Loucy (cell line): ENCODE data around the gene TMED9.

Experiments
- H2AFZ ChIP-seq: fragments of 200-600 bp; sonication (generic); 2 replicates; pipeline ENCODE4 v1.6.0; 2016; ENCODE audit warnings: antibody characterized with exemption, mild to moderate bottlenecking, low read length, moderate library complexity
- H3F3A ChIP-seq: fragments of 200-600 bp; 2 replicates; pipeline ENCODE4 v1.6.0; 2016; ENCODE audit warnings: antibody characterized with exemption, low read depth, mild to moderate bottlenecking
- H3K27me3 ChIP-seq: fragments of 200-600 bp; sonication (generic); 2 replicates; pipeline ENCODE4 v1.6.1; 2014; ENCODE audit warnings: low read length, mild to moderate bottlenecking; ENCODE audit not compliant: insufficient read depth, poor library complexity, severe bottlenecking
- H3K36me3 ChIP-seq: fragments of 200-600 bp; sonication (generic); 2 replicates; pipeline ENCODE4 v1.6.1; 2016; ENCODE audit warnings: low read length; ENCODE audit not compliant: insufficient read depth
- H3K4me1 ChIP-seq: fragments of 200-600 bp; sonication (generic); 2 replicates; pipeline ENCODE4 v1.5.1; 2014; ENCODE audit warnings: low read length, mild to moderate bottlenecking; ENCODE audit not compliant: insufficient read depth, poor library complexity, severe bottlenecking
- H3K4me2 ChIP-seq: fragments of 200-600 bp; sonication (generic); 2 replicates; pipeline ENCODE4 v1.6.0; 2014; ENCODE audit warnings: antibody characterized with exemption, low read length, low read depth, mild to moderate bottlenecking; ENCODE audit not compliant: poor library complexity, severe bottlenecking
- H3K4me3 ChIP-seq: fragments of 200-600 bp; sonication (generic); 2 replicates; pipeline ENCODE4 v1.5.1; 2014; ENCODE audit warnings: low read length, mild to moderate bottlenecking, mixed read lengths; ENCODE audit not compliant: poor library complexity, severe bottlenecking
- H3K79me2 ChIP-seq: fragments of 200-600 bp; sonication (generic); 2 replicates; pipeline ENCODE4 v1.6.1; 2014; ENCODE audit warnings: low read length; ENCODE audit not compliant: insufficient read depth
- H3K9ac ChIP-seq: fragments of 200-600 bp; sonication (generic); 2 replicates; pipeline ENCODE4 v1.6.0; 2014; ENCODE audit warnings: mild to moderate bottlenecking, low read depth, low read length, moderate library complexity; ENCODE audit not compliant: poor library complexity, severe bottlenecking
- H3K9me2 ChIP-seq: fragments of 200-600 bp; sonication (generic); replicated peaks from 2 replicates; pipeline ENCODE4 v1.6.1; 2016; ENCODE audit warnings: low read depth, low read length, mixed read lengths
- H3K9me3 ChIP-seq: fragments of 200-600 bp; sonication (generic); 2 replicates; pipeline ENCODE4 v1.6.1; 2014; ENCODE audit warnings: mild to moderate bottlenecking, antibody characterized with exemption, low read length, low read depth; ENCODE audit not compliant: insufficient read depth
- H4K20me1 ChIP-seq: fragments of 200-600 bp; sonication (generic); 2 replicates; pipeline ENCODE4 v1.6.0; 2014; ENCODE audit warnings: antibody characterized with exemption, low read length, mild to moderate bottlenecking; ENCODE audit not compliant: insufficient read depth, poor library complexity, severe bottlenecking
- CTCF ChIP-seq: fragments of 200-600 bp; sonication (generic); conservative IDR thresholded peaks from 2 replicates; pipeline ENCODE4 v1.5.1; 2014; ENCODE audit warnings: mild to moderate bottlenecking, antibody characterized with exemption, low read length
- EZH2phosphoT487 ChIP-seq: fragments of 200-600 bp; IDR thresholded peaks from 2 replicates; pipeline ENCODE4 v1.6.1; 2018; ENCODE audit warnings: antibody characterized with exemption, mild to moderate bottlenecking, moderate library complexity, borderline replicate concordance

Gene TMED9

GRCh38 chr5:177606071-177607051, 14.4 kb downstream of the TMED9 start:
- Histone ChIP-seq H3K4me3 (no peak overlapping the region), H3K9me2 (no peaks in the 10 kb centered on the region), H3K4me2 (no peak overlapping the region)

GRCh38 chr5:177607115-177607451, 15.1 kb downstream of the TMED9 start:
- Histone ChIP-seq H3K4me3 (no peak overlapping the region), H3K79me2 (no peaks in the 10 kb centered on the region), H3K4me1 (no peaks in the 10 kb centered on the region), H3K4me2 (no peak overlapping the region), H4K20me1 (no peaks in the 10 kb centered on the region), H3K9me3 (no peaks in the 10 kb centered on the region), H3F3A (no peaks in the 10 kb centered on the region), H3K36me3 (no peaks in the 10 kb centered on the region), H3K9ac (no peak overlapping the region), H2AFZ (no peak overlapping the region), H3K9me2 (no peaks in the 10 kb centered on the region), H3K27me3 (no peaks in the 10 kb centered on the region)
- TF ChIP-seq EZH2phosphoT487 (no peak), CTCF (no peak)

More at GRCh38 chr5:177606071-177607051, 14.4 kb downstream of the TMED9 start:
- Histone ChIP-seq H3K27me3 (no peaks in the 10 kb centered on the region), H3K4me1 (peaks cover under 1% of the 10 kb centered on the region), H3K79me2 (no peaks in the 10 kb centered on the region), H3K36me3 (no peaks in the 10 kb centered on the region), H3K9ac (no peak overlapping the region), H2AFZ (no peak overlapping the region), H3K9me3 (no peaks in the 10 kb centered on the region), H4K20me1 (no peaks in the 10 kb centered on the region), H3F3A (no peaks in the 10 kb centered on the region)
- no peak for TF ChIP-seq EZH2phosphoT487
- TF ChIP-seq CTCF = no peak

- TF ChIP-seq EZH2phosphoT487 (no peak), CTCF (peak; percentile 59)
Observed at GRCh38 chr5:177607452-177608192, 15.6 kb downstream of the TMED9 start.

More at GRCh38 chr5:177607452-177608192, 15.6 kb downstream of the TMED9 start:
- Histone ChIP-seq H3K4me2 (no peak overlapping the region), H4K20me1 (no peaks in the 10 kb centered on the region), H2AFZ (no peak overlapping the region), H3K36me3 (no peaks in the 10 kb centered on the region), H3F3A (no peaks in the 10 kb centered on the region), H3K9ac (no peak overlapping the region), H3K9me2 (no peaks in the 10 kb centered on the region), H3K4me1 (no peaks in the 10 kb centered on the region), H3K79me2 (no peaks in the 10 kb centered on the region), H3K27me3 (no peaks in the 10 kb centered on the region), H3K9me3 (no peaks in the 10 kb centered on the region), H3K4me3 (no peak overlapping the region)
